GM19395 (cell line): ENCODE results near the gene LYSET.
"Not testable (repeated sequence)": the region's sequence is repeated elsewhere in the genome, so short reads cannot be mapped to it uniquely, and the experiment has no call there.

Source experiments
- ATAC-seq: cut with Tn5 transposase; IDR thresholded peaks from one replicate; pipeline ENCODE4 v1.9.1; 2021; ENCODE audit warnings: mild to moderate bottlenecking, moderate library complexity; ENCODE audit not compliant: unreplicated experiment

The LYSET gene

GRCh38 chr14:93184391-93185348 lies at the start of gene LYSET, which contains the start of gene MOAP1:
Gene LYSET, plus strand, starts transcription at chr14:93185317. Its CDS starts 89 bp downstream, at chr14:93185406.
Gene MOAP1, minus strand, starts transcription at chr14:93184897. Its CDS starts 655 bp downstream, at chr14:93184242.
- peak; percentile 81 for ATAC-seq

GRCh38 chr14:93135399-93135798 lies 49.7 kb upstream of the LYSET start:
- ATAC-seq = no peak

GRCh38 chr14:93136009-93136408 lies 49.1 kb upstream of the LYSET start:
- ATAC-seq = no peak

GRCh38 chr14:93136508-93136907 lies 48.6 kb upstream of the LYSET start:
- ATAC-seq = not testable (repeated sequence)

- no peak for ATAC-seq
Observed at GRCh38 chr14:93137864-93138263, 47.3 kb upstream of the LYSET start.

GRCh38 chr14:93142854-93143652 lies 42.1 kb upstream of the LYSET start:
- ATAC-seq = no peak

GRCh38 chr14:93146119-93146518 lies 39.0 kb upstream of the LYSET start:
- no peak for ATAC-seq

GRCh38 chr14:93148979-93149378 lies 36.1 kb upstream of the LYSET start:
- no peak for ATAC-seq

GRCh38 chr14:93150227-93151208 lies 34.6 kb upstream of the LYSET start:
- no peak for ATAC-seq

GRCh38 chr14:93153121-93153520 lies 32.0 kb upstream of the LYSET start:
- no peak for ATAC-seq

- no peak for ATAC-seq
Observed at GRCh38 chr14:93155667-93156066, 29.4 kb upstream of the LYSET start.

- ATAC-seq = no peak
Observed at GRCh38 chr14:93156693-93157369, 28.3 kb upstream of the LYSET start.

GRCh38 chr14:93158349-93158748 lies 26.8 kb upstream of the LYSET start:
- not testable (repeated sequence) for ATAC-seq

GRCh38 chr14:93159625-93160352 lies 25.3 kb upstream of the LYSET start:
- not testable (repeated sequence) for ATAC-seq

- ATAC-seq = no peak
Observed at GRCh38 chr14:93160353-93160801, 24.7 kb upstream of the LYSET start.

GRCh38 chr14:93161411-93161940 lies 23.6 kb upstream of the LYSET start:
- no peak for ATAC-seq

- no peak for ATAC-seq
Observed at GRCh38 chr14:93163564-93163963, 21.6 kb upstream of the LYSET start.
